Muscle of leg (tissue), 11 donors: ENCODE measurements around the gene ALK. TPM values are rescaled to one million over a fixed set of nuclear protein-coding genes. Genes with fewer than 3 reads are reported as not detected.

Experiments used
- DNase-seq: peaks from one replicate; pipeline ENCODE4 v3.0.0; 2013
- H3K27ac ChIP-seq: one replicate; pipeline ENCODE4 v1.5.1; 2013; ENCODE audit warnings: mild to moderate bottlenecking, low read length, control low read depth
- H3K27me3 ChIP-seq: one replicate; pipeline ENCODE4 v1.6.1; 2013; ENCODE audit warnings: low read length; ENCODE audit not compliant: control insufficient read depth, insufficient read depth
- H3K36me3 ChIP-seq: one replicate; pipeline ENCODE4 v1.6.1; 2013; ENCODE audit warnings: low read length; ENCODE audit not compliant: control insufficient read depth, insufficient read depth
- H3K4me1 ChIP-seq: one replicate; pipeline ENCODE4 v1.6.1; 2013; ENCODE audit warnings: low read length; ENCODE audit not compliant: control insufficient read depth, insufficient read depth
- H3K4me3 ChIP-seq: one replicate; pipeline ENCODE4 v1.5.1; 2013; ENCODE audit warnings: low read length, control low read depth
- H3K9me3 ChIP-seq: replicated peaks from 2 replicates; pipeline ENCODE4 v1.6.1; 2013; ENCODE audit warnings: low read depth, low read length; ENCODE audit not compliant: control insufficient read depth
- WGBS: methylation state at CpG from one replicate; pipeline ENCODE4 v1.1.5; 2013; ENCODE audit warnings: missing lambda C conversion rate; ENCODE audit not compliant: insufficient coverage; 5-methylcytosine and 5-hydroxymethylcytosine counted together
- polyA plus RNA-seq, 8 donors: library from polyadenylated mRNA; unstranded; fragments of 120-200 nt; gene quantifications; one replicate each; pipeline versions ENCODE4 v1.2.1 to v1.2.3, GENCODE V29; 2013; ENCODE audit warnings: inconsistent platforms in 1 of 8, low replicate concordance in 1 of 8; ENCODE audit not compliant: insufficient read length in 8 of 8, insufficient read depth in 1 of 8
- total RNA-seq: library from RNA; stranded (reverse); fragments of 120-200 nt; gene quantifications from one replicate; pipeline ENCODE4 v1.2.4, GENCODE V29; 2013

The ALK gene
- total and polyA plus RNA-seq, 9 donors = 0.04 to 0.29 (median 0.09) TPM

GRCh38 chr2:29729932-29730331 is 191.5 kb downstream of the ALK start:
- 71% methylated on average over 4 of the region's 7 CpGs for WGBS
- Histone ChIP-seq H3K4me3 (no peak overlapping the region), H3K27ac (no peak overlapping the region), H3K36me3 (no peaks in the 10 kb centered on the region), H3K9me3 (no peaks in the 10 kb centered on the region), H3K4me1 (no peaks in the 10 kb centered on the region), H3K27me3 (no peaks in the 10 kb centered on the region)
- no peak for DNase-seq

- no peak for DNase-seq
- Histone ChIP-seq H3K4me3 (no peak overlapping the region), H3K27ac (no peak overlapping the region), H3K9me3 (no peaks in the 10 kb centered on the region), H3K4me1 (no peaks in the 10 kb centered on the region), H3K27me3 (no peaks in the 10 kb centered on the region), H3K36me3 (no peaks in the 10 kb centered on the region)
- 20% methylated on average over 2 of the region's 7 CpGs for WGBS
These were observed 192.0 kb downstream of the ALK start for GRCh38 chr2:29729401-29729800.

- DNase-seq = no peak
- H3K4me1 ChIP-seq = no peaks in the 10 kb centered on the region
These were observed 194.4 kb downstream of the ALK start for GRCh38 chr2:29726976-29727375.

GRCh38 chr2:29725610-29726009 is 195.8 kb downstream of the ALK start:
- Histone ChIP-seq H3K27me3 (no peaks in the 10 kb centered on the region), H3K27ac (no peak overlapping the region), H3K4me3 (no peak overlapping the region), H3K9me3 (no peaks in the 10 kb centered on the region), H3K36me3 (no peaks in the 10 kb centered on the region), H3K4me1 (no peaks in the 10 kb centered on the region)
- DNase-seq = no peak
- 0% methylated on average over 1 of the region's 2 CpGs for WGBS

More at GRCh38 chr2:29726976-29727375, 194.4 kb downstream of the ALK start:
- no CpG with 5 or more reads among the region's 2 CpGs for WGBS
- Histone ChIP-seq H3K36me3 (no peaks in the 10 kb centered on the region), H3K9me3 (no peaks in the 10 kb centered on the region), H3K27me3 (no peaks in the 10 kb centered on the region), H3K27ac (no peak overlapping the region), H3K4me3 (no peak overlapping the region)

- Histone ChIP-seq H3K9me3 (no peaks in the 10 kb centered on the region), H3K36me3 (no peaks in the 10 kb centered on the region), H3K4me1 (no peaks in the 10 kb centered on the region), H3K27me3 (no peaks in the 10 kb centered on the region), H3K4me3 (no peak overlapping the region), H3K27ac (no peak overlapping the region)
- no CpG with 5 or more reads among the region's 3 CpGs for WGBS
- no peak for DNase-seq
These were observed 197.1 kb downstream of the ALK start for GRCh38 chr2:29724282-29724681.

- Histone ChIP-seq H3K9me3 (no peaks in the 10 kb centered on the region), H3K27ac (no peak overlapping the region), H3K36me3 (no peaks in the 10 kb centered on the region), H3K4me1 (no peaks in the 10 kb centered on the region), H3K4me3 (no peak overlapping the region), H3K27me3 (no peaks in the 10 kb centered on the region)
- no peak for DNase-seq
- 97% methylated on average over 3 of the region's 7 CpGs for WGBS
These were observed 198.0 kb downstream of the ALK start for GRCh38 chr2:29723255-29724001.

- DNase-seq = no peak
- no peaks in the 10 kb centered on the region for H3K27me3 ChIP-seq
- H3K27ac ChIP-seq = no peak overlapping the region
- H3K4me1 ChIP-seq = no peaks in the 10 kb centered on the region
- H3K9me3 ChIP-seq = no peaks in the 10 kb centered on the region
- WGBS = 33% methylated on average over 1 of the region's 3 CpGs
- no peak overlapping the region for H3K4me3 ChIP-seq
- H3K36me3 ChIP-seq = no peaks in the 10 kb centered on the region
These were observed 201.7 kb downstream of the ALK start for GRCh38 chr2:29719639-29720038.

GRCh38 chr2:29718076-29718686 is 203.2 kb downstream of the ALK start:
- 75% methylated on average over 1 of the region's 5 CpGs for WGBS

GRCh38 chr2:29715655-29716054 is 205.7 kb downstream of the ALK start:
- no peaks in the 10 kb centered on the region for H3K27me3 ChIP-seq
- no peak overlapping the region for H3K27ac ChIP-seq
- no peak for DNase-seq
- no peaks in the 10 kb centered on the region for H3K36me3 ChIP-seq
- no peak overlapping the region for H3K4me3 ChIP-seq
- no peaks in the 10 kb centered on the region for H3K9me3 ChIP-seq
- WGBS = no CpG with 5 or more reads among the region's 3 CpGs
- H3K4me1 ChIP-seq = no peaks in the 10 kb centered on the region

More at GRCh38 chr2:29718076-29718686, 203.2 kb downstream of the ALK start:
- Histone ChIP-seq H3K36me3 (no peaks in the 10 kb centered on the region), H3K4me1 (no peaks in the 10 kb centered on the region), H3K27ac (no peak overlapping the region), H3K27me3 (no peaks in the 10 kb centered on the region), H3K4me3 (no peak overlapping the region), H3K9me3 (no peaks in the 10 kb centered on the region)
- DNase-seq = no peak

- H3K27me3 ChIP-seq = no peaks in the 10 kb centered on the region
- H3K9me3 ChIP-seq = no peaks in the 10 kb centered on the region
- no peaks in the 10 kb centered on the region for H3K4me1 ChIP-seq
- no CpG with 5 or more reads among the region's 4 CpGs for WGBS
- no peak for DNase-seq
- no peaks in the 10 kb centered on the region for H3K36me3 ChIP-seq
- H3K4me3 ChIP-seq = no peak overlapping the region
- no peak overlapping the region for H3K27ac ChIP-seq
These were observed 207.1 kb downstream of the ALK start for GRCh38 chr2:29714333-29714732.
